Measurements from ENCODE around the gene VAV2.

The VAV2 gene

DNA sequence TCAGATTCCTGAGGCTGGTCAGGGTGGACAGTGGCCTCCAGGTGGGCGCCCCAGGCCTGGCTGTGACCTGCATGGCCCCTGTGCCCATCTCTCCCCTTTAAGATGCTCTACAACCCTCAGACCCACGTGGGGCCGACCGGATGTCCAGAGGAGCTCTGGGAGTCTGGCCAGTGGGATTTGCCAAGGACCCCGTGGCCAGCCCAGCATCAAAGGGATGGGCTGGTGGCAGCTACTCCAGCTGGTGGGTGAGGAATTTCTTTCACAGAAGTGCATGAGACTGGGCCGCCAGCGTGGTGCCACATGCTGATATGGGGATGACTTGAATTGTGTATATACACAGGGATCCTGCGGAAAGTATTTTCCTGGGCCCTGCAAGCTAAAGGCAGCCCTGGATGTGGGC lies 159.2 kb downstream of the VAV2 start:
- FAIRE-seq, result no peak

DNA sequence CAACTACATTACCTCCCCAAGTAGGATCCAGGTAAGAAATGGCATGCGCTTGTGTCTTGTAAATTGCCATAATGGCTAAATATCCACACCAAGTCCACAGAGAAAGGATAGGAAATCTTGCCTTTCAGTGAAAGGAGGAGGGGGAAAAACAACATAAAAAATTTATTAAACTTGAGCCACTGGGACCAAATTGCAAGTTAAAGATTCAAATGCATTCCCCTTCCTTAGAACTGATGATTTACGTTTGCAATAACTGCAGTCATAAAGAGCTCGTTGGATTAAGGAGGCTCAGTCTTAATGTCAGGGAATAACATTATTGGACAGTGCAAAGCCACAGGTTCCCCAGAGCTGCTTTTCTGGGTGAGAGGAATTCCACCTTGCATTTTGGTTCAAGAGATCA lies 161.4 kb downstream of the VAV2 start:
- no peak for FAIRE-seq

DNA sequence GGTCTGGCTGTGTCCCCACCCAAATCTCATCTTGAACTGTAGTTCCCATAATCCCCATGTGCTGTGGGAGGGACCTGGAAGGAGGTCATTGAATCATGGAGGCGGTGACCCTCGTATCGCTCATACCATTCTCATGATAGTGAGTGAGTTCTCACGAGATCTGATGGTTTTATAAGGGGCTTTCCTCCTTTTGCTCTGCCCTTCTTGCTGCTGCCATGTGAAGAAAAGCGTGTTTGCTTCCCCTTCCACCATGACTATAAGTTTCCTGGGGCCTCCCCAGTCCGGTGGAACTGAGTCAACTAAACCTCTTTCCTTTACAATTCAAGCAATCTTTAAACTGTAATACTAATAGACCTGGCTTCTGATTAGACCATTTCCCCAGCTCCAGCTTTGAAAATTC lies 161.8 kb downstream of the VAV2 start:
- FAIRE-seq, result no peak

DNA sequence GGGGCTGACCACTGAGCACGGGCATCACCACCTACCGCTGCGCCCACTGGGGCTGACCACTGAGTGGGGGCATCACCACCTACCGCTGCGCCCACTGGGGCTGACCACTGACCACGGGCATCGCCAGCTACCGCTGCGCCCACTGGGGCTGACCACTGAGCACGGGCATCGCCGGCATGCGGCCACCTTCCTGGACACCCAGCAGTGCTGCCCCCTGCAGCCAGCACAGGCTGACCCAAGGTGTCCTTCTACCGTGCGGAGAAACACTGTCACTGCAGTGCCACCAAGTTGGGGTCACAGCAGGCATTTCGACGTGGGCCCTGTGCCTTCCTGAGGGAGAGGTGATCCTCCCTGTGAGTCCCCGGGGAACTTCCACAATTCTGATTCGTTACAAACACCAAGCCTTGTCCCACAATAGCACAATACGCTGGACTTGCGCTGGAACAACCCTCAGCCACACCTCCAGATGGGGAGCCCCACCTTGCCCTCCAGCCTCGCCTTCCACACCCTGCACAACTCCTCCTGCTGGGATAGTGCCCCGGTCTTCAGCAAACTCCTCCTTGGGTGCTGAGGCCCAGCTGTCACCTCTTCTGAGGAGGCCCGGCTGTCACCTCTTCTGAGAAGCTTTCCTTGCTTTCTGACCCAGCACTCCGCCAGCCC lies 163.7 kb downstream of the VAV2 start:
- no peak for FAIRE-seq

DNA sequence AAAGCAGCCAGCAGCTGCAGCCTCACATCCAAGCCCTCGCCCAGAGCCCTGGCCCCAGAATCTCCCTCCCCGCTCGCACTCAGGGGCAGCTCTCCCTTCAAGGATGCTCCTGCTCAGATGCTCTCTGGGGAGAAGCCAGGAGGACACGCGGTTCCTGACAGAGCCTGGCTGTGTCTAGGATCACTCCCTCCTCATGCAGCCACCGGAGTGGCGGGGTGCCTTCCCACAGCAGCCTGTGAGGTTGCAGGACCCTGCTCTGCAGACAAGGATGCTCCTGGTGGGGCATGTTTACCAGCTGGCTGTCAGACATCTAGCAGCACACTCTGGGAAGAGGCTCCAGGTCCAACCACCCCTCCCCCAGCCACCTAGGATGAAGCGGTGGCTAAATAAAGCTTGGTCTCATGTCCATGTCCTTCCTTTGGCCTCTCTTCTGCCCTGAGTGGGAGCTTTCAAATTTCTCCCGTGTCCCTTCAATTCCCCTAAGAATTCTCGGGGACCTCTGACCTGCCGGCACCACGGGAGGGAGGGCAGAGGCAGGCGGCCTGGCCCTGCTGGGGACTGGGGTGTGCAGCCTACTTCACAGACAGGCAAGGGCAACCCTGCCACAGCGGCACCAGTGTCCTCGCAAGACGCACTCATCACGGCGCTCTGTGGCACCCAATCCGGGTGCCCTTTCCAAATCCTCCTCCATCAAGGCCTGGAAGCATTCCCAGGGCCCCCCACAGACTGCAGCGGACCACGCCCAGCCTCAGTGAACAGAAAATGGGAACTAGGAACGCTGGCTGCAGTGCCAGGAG lies 165.6 kb downstream of the VAV2 start:
- FAIRE-seq, result no peak

DNA sequence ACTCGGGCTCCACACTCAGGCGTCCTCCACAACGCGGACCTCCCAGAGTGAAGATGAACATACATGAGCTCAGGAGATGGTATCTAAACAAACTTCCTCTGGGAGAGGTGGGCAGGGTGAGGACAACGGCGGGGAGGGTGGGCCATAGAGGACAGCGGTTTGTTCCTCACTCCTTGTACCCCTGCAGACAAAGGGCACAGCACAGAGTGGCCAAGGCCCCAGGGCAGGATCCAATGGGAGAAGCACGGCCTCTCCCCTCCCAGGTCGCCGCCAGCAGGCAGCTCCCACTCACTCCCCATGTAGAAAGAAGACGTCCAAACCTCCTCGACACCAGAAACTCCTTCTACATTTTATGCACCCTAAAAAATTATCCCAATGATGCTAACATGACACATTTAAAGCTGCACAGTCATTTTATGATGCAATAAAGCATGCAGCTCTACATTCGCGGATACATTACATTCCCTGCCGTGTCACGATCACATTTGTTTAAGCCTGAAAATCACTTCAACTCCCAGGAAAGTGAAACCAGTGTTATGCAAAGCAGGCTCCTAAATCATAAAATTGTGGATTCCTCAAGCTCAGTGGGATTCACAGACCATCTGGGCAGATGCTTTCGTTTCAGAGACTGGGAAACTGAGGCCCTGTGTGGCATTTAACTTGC lies 166.4 kb downstream of the VAV2 start:
- no peak for FAIRE-seq

DNA sequence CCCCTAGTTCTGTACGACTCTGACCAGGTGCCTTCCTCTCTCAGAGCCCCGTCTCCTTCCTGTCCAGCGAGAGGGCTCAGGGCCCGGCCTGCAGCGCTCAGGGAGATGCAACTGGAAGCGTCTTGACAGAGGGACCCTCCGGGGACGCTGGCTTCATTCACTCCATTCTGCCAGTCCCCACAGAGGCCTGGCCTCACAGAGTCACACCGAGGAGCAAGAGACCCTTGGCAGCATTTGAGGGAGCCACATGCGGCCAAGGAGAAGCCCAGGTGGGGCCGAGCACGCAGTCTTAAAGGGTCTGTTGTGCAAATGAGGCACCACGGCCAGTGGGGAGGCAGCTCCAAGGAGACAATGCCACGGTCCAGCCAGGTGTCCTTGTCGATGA lies 167.3 kb downstream of the VAV2 start:
- no peak for FAIRE-seq

DNA sequence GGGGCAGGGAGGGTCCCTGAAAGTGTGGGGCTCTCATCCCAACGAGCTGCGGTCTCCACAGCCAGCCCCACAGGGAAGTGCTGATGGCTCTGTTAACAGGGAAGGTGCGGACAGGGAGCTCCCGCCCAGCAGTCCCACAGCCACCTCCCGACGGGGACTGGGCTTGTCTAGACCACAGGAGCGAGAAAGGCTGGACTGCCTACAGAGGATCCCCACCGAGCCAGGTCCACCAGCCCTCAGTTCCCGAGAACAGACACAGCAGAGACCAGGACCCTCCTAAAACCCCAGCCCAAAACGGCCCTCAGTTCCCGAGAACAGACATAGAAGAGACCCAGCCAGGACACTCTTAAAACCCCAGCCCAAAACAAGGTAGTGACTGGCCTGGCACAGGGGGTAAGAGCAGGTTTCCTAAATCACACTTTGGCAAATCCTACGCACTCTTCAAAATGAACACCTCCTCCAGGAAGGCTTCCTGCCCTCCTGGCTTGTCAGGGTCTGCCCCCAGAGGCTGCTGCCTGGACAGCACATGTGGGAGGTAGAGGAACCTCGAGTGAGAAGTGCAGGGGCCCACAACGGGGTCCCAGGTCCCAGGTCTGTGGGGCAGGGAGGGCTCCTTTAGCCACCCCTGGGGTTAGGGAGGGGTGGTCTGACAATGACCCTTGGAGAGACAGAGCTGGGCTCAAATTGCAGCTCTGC lies 167.9 kb downstream of the VAV2 start:
- FAIRE-seq, result no peak

DNA sequence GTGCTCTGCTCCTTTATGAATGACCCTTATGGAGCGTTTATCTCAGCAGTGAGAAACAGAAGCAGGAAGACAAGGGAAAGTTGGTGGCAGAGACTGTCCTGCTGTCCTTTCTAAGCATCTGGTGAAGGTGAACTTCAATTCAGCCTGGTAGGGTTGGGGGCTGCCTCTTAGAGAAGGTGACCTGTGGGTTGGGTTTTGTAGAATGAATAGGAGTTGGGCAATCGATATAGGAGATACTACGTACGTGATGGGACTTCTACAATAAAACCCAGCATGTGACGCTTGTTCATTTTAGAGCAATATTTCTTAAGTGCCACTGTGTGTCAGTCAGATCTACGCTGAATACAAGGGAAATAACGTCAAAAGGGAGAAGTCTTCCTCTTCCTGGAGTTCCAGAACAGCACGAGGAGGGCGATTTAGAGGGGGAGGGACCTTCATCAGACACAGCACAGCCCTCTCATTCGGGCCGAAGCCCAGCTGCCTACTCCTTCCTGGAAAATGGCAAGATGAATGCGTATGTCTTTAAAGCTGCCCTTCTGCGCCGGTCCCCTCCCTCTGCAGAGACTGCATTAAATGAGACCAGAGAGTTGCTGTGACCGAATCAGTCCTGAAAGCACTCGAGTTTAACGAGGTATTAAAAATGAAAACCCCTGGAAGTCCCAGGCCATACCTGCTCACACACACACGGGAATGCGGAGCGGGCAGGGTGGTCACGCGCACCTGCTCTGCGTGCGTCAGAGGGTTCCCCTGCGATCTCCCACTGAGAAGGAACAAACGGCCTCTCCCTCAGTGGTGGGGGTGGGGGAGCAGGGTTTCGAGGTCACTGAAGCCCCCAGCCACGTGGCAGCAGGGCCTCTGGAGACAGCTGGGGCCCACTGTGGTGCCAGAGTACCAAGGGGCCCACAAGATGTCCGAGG lies 168.7 kb downstream of the VAV2 start:
- no peak for FAIRE-seq

DNA sequence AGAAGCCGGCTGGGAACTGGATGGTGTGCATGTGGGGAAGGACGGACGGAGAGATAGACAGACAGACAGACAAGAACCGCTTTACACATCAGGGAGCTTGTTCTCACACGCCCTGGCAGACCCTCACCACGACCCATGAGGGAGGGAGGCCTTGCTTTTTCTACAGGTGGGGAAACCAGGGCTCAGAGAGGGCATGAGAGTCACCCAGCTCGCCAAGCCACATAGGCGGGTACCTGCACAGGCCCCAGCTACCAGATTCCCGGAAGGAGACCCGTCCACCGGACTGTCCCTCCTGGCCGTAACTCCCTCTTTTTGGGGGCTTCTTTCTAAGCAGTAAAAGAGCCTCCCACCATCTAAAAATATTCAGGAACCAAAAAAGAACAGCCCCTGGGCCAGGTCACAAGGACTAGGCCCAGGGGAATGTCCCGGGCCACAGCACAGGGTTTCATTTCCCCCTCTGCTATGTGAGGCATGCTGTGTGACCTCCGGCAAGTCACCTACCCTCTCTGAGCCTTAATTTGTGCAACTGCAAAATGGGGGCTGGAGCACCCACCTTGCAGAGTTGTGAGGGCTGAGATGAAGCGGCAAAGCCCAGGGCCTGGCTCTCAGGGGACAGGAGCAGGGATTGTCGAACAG lies 169.6 kb downstream of the VAV2 start:
- no peak for FAIRE-seq

DNA sequence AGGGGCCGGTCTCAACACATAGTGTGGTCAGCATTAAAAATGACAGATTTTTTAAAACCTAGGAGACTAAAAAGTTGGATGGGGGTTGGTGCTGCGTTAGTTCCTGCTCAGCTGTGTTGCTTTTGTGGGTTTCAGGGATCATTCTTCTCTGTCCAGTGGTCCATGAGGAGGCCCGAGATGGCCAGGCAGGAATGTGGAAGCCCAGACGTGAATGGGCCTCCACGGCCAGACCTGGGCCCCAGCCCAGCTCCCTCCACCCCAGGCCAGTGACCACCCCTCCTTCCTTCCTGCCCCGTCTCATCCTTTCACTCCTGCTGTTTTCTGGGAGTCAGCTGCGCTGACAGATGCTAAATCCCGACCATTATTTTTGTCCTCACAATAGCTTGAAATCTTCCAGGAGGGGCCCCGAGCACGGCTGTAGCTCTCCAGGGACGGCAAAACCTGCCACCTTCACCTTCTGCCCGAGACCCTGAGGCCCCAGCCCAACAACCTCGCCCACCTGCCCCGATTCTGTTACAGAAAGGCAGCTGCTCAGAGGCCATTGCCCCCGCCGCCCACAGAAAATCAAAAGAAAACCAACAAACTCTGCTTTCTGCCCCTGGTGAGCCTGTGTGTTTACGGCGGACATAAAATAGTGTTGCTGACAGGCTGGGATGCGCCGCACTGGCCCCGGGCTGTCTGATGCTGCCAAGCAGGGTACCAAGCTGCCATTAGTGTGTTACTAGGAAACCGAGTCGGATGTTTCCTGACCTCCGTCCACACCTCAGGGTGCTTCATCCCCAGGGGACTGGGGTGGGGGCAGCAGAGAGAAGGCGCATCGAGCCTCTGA lies 170.3 kb downstream of the VAV2 start:
- no peak for FAIRE-seq

DNA sequence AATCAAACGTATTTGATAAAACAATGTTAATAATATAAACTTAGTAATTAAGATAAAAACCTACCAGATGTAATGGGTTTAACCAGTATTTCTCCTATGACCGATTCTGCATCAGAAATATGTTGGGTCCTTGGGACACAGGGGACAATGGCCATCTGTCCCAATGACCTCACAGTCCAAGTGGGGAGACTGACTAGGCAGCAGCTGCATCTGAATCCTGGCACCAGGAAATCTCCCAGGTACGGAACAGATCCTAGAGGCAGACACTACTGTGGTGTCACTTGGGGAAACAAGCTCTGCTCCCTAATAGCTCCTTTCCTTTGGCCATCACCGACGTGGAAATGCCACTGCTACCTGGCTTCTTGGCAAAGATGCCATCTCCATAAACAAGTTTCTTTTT lies 172.2 kb downstream of the VAV2 start:
- no peak for FAIRE-seq

DNA sequence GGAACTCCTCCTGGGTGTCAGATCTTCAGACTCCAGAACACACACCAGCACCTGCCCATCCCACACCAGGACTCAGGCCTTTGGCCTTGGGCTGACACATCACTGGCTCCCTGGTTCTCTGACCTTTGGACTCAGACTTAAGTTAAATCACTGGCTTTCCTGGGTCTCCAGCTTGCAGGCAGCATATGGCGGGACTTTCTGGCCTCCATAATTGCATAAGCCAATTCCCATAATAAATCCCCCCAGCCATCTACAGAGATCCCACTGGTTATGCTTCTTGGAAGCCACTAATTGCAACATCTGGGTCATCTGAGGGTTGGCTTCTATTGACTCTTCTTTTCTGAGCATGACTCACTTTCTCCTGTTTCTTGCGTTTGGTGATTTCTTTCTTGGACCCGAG lies 173.7 kb downstream of the VAV2 start:
- FAIRE-seq, result no peak

DNA sequence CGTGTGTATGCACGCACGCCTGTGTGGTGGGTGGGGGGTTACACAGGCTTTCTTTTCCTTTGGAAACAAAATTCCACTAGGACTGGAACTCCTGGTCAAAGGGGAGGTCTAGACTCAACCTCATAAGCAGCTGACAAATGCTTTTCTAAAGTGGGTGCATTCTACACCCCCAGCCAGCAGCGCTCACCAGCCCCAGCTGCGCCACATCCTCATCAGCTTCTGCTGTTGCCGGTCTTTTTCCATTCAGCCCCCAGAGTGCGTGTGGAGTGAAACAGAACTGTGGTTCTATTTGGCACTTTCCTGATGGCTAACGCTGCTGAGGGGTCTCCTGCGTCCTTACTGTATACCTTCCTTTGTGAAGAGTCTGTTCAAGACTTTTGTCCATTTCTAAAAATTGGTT lies 176.3 kb downstream of the VAV2 start:
- no peak for FAIRE-seq

DNA sequence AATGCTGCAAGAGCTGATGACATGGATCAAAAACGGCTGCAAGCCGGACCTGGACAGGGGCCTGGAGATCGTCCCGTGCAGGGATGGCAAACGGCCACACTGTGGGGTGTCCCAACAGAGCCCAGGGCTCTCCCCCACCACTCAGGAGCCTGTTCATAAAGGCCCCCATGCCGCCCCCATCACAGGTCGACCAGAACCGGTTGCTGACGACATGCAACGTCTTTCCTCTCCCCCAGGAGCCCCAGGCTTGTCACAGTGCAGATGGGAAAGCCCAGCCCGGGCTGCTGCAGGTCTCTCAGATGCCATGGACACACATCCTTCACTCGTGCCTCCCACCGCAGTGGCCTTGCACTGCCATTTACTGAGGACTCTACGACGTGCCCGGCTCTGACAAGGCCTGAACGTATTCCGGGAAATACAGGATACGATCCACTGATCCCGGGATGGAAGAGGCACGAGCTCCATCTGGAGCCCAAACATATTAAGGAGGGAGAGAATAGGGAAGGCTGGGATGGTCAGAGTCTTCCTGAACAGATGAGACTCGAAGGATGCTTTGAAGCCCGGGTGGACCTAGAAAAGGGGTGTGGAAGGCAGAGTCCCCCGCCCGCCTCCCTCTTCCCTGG lies 177.4 kb downstream of the VAV2 start:
- FAIRE-seq, result no peak

DNA sequence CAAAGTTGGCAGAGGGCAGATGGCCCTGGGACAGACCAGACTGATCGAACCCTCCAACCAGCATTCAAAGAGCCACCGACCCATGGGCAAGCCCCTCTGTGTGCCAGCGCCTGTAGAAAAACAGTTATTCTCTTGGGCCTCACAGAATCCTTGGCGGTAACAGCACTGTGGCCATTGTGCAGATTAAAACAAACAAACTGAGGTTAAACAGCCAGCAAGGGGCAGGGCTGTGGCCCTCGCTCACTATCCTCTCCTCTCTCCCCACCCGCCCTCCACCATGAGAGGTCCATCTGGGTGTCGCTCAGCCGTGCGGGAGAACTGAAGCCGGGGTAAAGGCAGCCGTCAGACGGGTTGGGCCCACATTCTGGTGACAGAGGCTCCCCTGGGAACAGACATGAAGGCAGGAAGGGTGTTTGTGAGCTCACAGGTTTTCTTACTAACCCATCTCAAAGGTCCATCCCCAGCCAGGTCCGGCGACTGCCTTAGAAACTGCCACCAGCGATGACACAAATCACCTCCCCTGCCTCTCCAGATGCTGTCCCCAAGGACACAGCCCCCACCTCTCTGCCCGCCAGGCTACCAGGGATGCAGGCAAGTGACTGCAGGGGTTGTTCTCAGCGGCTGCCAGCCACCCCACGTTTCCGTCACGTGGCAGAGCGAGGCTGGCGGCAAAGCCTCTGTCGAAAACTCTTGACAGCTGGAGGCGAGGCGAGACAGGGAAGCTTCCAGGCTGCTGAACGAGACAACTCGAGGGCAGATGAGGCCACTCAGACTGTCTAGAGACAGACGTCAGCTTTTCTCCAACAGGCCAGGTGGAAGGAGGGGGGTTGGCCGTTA lies 178.2 kb downstream of the VAV2 start:
- no peak for FAIRE-seq

DNA sequence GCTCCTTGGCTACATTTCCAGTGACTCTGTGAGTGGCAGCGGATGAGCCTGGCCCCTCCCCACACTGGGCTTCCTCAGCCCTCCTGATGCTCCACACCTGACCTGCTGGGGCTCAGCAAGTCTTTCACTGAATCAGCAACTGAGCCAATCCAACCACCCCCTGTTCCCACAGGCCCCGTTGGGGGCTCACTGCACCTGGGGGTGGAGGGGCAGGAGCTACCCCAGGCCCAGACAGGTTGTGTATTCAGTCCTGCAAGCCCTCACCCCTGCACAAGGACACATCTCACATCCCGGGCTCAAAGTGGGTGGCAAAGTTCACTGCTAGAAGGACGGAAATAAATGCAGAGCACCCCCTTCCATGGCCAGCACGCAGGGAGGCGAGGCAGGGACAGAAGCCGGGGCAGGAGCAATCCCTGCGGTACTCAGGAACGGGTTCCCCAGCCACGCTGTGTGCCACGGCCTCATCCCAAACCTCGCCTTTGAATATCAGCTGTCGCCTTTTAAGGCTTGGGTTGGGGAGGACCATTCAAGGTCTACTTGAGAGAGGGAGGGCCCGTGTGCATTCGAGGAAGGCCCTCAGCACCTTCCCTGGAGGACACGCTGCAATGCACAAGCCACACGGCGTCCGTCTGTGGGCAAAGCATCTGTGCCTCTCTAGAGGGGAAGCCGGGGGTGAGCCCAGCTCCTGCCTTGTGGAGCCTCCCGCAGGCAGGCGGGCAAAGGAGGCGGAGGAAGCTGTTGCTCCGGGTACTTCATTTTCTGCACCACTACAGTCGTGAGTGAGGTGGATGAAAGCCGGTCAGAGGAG lies 179.0 kb downstream of the VAV2 start:
- no peak for FAIRE-seq

DNA sequence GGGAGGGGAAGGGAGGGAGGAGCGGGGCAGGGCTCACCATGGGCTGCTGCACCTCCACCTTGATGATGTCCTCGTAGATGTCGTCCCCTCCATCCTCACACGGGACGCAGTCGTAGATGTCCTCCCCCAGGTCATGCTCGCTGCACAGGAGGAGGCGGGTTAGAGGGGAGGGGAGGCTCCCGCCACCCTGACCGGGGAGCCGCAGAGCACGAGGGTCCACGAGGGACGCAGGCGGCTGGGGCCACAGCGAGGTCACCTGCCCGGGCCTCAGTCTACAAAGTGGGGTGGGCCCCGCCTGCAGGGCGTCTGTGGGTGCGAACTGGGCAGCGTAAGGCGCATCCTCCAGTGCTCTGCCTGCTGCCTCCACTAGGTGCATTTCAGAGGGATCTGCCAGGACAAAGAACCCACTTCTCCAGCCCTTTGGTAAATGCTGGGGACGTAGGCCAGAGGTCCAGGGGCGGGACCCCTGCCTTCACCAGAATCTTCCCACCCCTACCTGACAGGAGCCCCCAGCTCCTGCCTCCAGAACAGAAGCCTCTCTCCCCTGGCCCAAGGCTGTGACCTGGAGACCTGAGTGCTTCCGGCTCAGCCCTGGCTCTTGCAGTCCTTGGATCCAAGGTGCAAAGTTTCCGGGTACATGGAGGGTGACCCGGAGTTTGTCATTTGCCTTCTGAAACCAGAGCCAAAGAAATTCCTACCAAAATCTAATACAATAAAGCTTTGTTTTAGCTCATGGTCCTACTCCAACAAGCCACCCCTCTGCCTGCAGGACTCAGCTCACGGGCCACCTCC lies 179.9 kb downstream of the VAV2 start:
- no peak for FAIRE-seq
